Cerebellar nuclear complex (tissue), 1 donor: ENCODE results near the gene GPHB5.
"Not testable (repeated sequence)": the region's sequence is repeated elsewhere in the genome, so short reads cannot be mapped to it uniquely, and the experiment has no call there.

Source experiments
- DNase-seq, 2 experiments: peaks; one replicate each; lab custom pipeline; 2025; lab: John Stamatoyannopoulos, UW

Gene GPHB5, protein sequence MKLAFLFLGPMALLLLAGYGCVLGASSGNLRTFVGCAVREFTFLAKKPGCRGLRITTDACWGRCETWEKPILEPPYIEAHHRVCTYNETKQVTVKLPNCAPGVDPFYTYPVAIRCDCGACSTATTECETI

DNA sequence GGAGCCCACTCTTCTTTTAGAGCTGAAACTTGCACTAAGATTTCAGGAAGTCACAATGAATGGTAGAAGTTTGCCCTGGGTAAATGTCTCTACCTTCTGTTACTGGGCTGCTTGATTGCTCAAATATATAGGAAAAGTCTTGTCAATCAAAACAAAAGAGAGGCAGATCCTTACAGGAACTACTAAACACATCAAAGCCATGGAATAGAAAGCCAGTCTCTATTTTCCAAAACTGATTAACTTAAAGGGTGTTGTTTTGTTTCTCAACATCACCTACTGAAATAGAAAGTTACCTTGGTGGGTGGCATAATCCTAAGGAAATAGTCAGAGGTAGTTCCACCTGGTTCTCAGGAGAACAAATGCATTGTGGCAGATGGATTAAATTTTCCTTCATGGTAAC, at the start of gene GPHB5:
TSS of gene GPHB5 (minus strand) at position 101 of the 400 bp plus-strand sequence. CDS start 1,086 bp downstream, outside the sequence.
- DNase-seq, result no peak

DNA sequence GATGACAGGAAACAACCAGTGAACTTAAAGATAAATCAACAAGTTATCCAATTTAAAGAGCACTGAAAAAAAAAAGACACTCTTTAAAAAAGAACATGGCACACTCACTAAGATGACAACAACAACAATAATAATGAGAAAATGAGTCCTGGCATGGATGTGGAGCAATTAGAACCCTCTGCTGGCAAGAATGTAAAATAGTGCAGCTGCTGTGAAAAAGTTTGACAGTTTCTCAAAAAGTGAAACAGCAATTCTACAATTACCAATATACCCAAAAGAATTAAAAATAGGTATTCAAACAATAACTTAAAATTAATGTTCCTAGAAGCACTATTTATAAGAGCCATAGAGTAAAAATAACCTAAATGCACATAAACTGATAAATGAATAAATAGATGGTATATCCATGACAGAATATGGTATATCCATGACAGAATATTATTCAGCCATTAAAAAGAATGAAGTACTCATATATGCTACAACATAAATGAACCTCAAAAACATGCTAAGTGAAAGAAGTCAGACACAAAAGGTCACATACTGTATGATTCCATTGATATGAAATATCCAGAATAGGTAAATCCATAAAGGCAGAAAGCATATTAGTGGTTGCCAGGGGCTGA, 49.1 kb upstream of the GPHB5 start:
- DNase-seq, result no peak

DNA sequence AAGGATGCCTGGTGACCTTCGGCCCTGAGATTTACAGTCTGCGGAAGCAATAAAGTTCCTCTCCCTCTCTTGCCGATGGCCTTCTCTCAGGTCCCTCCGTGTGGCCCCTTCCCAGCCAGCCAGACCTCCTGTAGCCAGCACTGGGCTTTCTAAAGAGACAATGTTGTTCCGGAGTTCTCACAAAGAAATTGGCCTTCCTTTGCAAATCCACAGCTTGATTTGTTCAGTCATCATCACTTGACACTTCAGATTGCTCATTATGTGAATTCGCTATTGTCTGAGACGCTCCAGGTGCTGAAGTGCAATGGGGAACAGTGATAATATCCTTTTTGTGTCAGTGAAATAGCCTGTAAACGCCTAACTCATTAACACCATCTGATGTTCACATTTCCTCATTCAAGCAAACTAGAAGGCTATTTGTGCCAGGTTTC, 43.7 kb upstream of the GPHB5 start:
- no peak for DNase-seq

DNA sequence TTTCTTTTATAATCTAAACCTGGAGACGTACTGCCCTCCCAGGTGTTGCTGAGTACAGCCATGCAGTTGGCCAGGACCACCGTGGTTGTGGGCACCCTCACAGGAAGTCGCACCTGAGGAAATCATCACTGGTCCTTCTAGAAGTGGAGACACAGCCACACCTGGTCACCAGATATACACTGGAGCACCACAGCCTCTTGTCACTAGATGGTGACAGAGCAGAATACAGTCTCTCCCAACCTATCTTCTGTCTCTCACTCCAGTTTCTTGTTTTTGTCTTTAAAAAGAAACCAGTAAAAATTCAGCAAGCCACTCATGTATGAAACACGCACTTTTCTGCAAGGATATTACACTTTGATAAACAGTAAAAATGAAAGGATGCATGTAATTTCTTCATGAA, 43.1 kb upstream of the GPHB5 start:
- no peak for DNase-seq

DNA sequence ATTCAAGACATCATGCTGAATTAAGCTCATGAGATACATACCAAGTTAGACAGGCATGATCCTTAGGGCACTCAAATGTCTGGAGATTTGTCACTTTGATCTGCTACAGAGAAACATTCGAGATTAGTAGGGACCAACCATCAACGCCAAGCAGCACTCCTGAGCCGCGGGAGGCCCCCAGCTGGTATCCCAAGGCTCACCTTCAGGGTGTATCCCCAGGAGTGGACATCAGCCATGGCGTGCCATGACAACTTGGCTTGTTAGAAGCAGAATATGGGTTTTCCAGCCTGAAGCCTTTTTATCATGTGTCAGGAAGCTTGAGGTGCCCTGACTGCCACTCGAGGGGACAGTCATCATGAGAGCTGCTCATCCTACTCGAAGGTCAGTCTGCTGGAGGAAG, 39.1 kb upstream of the GPHB5 start:
- no peak for DNase-seq

GRCh38 chr14:63345826-63346225, 27.1 kb upstream of the GPHB5 start:
- DNase-seq, result no peak

GRCh38 chr14:63344336-63344735, 25.6 kb upstream of the GPHB5 start:
- DNase-seq, result no peak

- DNase-seq, result no peak
Measured at GRCh38 chr14:63343878-63344277, 25.1 kb upstream of the GPHB5 start.

DNA sequence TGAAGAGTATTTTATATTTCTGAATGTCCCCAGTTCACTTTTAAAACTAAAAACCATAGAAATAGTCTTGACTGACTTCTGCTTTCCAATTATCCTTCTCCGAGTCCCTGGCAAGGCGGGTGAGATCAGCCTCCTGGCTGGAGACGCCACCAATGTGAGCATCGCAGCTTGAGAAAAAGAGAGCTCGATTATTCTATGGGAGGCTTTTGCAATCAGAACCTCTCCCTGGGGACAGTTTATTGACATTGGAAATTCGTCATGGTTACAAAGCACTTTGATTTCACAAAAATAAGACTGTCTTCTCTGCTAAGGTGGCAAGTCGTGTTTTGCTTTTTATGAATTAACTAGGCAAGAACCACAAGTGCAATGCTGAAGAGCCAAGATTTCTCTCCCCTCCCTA, 23.6 kb upstream of the GPHB5 start:
- no peak for DNase-seq

DNA sequence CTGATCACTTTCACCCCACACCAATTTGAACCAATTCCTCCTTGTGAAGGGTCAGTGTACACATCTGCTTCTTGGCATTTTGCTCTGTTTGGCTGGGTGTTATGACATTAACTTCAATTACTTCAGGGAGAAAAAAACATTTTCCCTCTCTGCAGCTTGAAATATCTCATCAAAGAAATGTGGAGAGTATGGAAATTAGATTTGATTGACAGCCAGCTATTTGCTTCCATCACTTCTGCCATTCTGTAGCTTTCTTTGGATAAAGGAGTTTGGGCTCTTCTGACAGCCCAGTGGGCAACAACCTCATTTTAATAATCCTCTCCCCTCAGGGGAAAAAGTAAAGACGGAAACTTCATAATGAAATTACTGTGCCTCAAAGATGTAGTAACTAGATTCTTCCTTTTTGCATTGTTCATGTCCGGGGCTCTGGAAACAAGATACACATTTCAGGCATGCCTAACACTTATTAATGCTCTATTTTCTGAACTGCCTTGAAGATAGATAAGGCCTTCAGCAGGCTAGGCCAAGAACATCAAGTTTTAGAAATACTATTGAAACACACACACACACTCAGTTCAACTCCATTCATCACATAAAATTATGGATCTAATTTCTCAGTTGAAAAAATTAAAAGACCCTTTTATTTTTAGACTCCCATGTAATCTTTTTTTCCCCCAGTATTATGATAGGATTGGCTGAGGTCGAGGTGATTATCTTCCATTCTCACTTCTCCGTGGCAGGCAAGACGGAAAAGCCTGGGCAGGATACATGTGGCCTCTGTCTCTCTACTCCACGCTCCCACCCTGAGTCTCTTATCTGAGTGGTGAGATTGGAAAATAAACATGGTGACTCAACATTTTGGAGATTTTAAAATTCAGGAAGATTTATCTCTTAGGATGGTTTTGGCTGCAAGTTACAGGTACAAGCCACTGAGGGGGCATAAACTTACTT, 10.3 kb upstream of the GPHB5 start:
- DNase-seq, result no peak

GRCh38 chr14:63326840-63327239, 8.1 kb upstream of the GPHB5 start:
- no peak for DNase-seq

GRCh38 chr14:63322897-63323573, 4.3 kb upstream of the GPHB5 start:
- no peak for DNase-seq

DNA sequence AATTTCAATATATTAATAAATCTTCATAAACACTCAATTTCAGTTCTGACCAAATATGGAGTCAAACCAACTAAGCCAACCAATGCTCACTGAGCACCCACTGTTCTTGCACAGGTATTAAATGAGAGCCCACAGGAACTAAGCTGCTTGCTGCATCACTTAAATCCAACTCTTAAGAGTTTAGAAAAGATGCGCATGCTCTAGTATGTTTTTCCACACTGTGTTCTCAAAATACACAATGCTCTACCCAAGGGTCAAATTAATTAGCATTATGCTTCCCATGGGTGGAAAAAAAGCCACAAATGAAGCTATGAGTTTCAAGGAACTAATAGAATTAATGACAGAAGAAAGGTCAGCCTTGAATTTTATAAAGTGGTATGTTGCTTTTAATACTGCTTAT, 3.7 kb upstream of the GPHB5 start:
- DNase-seq, result no peak

- no peak for DNase-seq
Measured at GRCh38 chr14:63308723-63309317, 9.9 kb downstream of the GPHB5 start.

GRCh38 chr14:63304429-63304828, 14.3 kb downstream of the GPHB5 start:
- DNase-seq, result not testable (repeated sequence)

GRCh38 chr14:63301891-63302534, 16.7 kb downstream of the GPHB5 start:
- DNase-seq, result no peak

DNA sequence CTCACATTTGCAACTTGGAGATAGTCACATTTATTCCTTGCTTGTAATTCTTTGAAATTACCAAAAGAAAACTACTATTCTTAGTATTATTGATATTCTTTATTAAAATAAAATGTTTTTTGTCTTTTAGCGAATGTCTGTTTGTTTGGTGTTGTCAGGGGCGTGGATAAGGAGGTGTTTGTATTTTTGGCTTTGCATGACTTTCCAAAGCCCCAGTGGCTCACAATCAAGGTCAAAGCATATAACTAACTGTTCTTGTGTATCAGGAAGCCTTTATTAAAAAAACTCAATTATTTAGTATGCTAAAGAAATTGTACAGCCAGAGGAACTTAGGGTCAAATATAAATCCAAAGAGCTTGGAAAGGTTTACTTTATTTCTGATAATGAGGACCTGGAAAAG, 17.9 kb downstream of the GPHB5 start:
- DNase-seq, result no peak

- DNase-seq, result no peak
Measured at GRCh38 chr14:63299351-63300110, 19.2 kb downstream of the GPHB5 start.

- no peak for DNase-seq
Measured at GRCh38 chr14:63297372-63298063, 21.2 kb downstream of the GPHB5 start.

DNA sequence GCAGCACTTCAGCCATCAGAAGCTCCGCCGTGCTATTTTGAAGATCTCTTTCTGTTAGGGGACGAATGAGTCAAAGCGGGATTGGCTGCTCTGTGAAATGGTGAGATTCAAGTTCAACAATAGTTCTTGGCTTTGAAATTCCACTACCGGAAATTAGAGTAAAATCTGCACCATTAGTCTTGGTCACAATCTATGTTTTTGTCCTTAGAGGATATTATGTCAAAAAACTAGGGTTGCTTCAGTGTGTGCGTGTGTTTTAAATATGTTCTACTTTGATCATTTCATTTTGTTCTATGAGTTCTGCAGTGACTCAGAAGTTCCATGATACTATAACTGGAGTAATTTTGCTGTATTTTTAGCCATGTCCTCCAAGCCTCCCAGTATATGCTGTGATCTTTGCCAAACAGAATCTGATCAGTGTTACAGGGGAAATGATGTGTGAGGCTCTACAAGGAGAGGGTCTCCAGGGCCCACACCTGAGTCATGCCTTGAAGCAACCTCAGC, 22.6 kb downstream of the GPHB5 start:
- DNase-seq, result no peak
